ENCODE measurements around the gene ADGRA1. TPM values are rescaled to one million over a fixed set of nuclear protein-coding genes. Genes with fewer than 3 reads are reported as not detected.
"Not testable (repeated sequence)": the region's sequence is repeated elsewhere in the genome, so short reads cannot be mapped to it uniquely, and the experiment has no call there.

Gene ADGRA1
- total RNA-seq, 1 donor from 2014 or later, result 9.1 TPM

DNA sequence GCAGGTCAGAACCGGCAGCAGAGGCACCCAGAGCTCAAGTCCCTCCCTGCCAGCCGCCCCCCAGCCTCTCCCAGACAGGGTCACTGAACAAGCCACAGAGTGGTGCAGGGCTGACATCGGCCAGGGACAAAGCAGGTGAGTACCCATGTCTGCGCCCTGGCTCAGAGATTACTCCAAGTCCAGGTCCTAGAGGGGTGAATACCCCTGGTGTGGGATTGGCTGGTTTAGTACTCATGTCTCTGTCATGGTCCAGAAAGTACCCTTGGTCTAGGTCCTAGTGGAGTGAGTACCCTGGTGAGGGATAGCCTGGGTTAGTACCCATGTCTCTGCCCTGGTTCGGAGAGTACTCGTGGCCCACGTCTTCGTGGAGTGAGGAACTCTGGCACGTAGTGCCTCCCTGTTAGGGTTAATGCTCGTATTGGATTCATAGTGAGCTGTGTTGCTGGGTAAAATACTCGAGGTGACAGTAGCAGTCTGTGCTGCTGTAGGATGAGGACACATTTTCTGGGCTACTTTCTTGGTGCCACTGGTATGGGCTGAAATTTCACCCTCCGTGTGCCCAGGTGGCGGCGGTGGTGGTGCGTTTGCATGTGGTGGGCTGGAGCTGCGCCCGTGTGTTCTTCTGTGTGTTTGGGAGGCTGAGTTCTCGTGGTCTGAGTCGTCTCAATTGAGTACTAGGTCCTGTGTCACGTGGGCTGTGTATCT, 46.8 kb downstream of the ADGRA1 start:
- Mint-ChIP-seq H3K4me3 (ENCODE audit: unreplicated experiment) (no peak overlapping the region), H3K27ac (ENCODE audit: unreplicated experiment) (no peak overlapping the region), H3K36me3 (ENCODE audit: unreplicated experiment) (no peaks in the 10 kb centered on the region), H3K4me1 (ENCODE audit: low read depth, unreplicated experiment) (no peaks in the 10 kb centered on the region), H3K27me3 (ENCODE audit: unreplicated experiment) (peaks cover 14% of the 10 kb centered on the region), H3K9me3 (ENCODE audit: unreplicated experiment) (peaks cover 7% of the 10 kb centered on the region)
- DNase-seq, result peak; percentile 15
- TF ChIP-seq, protein P1, sequence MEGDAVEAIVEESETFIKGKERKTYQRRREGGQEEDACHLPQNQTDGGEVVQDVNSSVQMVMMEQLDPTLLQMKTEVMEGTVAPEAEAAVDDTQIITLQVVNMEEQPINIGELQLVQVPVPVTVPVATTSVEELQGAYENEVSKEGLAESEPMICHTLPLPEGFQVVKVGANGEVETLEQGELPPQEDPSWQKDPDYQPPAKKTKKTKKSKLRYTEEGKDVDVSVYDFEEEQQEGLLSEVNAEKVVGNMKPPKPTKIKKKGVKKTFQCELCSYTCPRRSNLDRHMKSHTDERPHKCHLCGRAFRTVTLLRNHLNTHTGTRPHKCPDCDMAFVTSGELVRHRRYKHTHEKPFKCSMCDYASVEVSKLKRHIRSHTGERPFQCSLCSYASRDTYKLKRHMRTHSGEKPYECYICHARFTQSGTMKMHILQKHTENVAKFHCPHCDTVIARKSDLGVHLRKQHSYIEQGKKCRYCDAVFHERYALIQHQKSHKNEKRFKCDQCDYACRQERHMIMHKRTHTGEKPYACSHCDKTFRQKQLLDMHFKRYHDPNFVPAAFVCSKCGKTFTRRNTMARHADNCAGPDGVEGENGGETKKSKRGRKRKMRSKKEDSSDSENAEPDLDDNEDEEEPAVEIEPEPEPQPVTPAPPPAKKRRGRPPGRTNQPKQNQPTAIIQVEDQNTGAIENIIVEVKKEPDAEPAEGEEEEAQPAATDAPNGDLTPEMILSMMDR (IDR thresholded peaks at IDR 0.05; ENCODE audit: partially characterized antibody, unreplicated experiment), result no peak

DNA sequence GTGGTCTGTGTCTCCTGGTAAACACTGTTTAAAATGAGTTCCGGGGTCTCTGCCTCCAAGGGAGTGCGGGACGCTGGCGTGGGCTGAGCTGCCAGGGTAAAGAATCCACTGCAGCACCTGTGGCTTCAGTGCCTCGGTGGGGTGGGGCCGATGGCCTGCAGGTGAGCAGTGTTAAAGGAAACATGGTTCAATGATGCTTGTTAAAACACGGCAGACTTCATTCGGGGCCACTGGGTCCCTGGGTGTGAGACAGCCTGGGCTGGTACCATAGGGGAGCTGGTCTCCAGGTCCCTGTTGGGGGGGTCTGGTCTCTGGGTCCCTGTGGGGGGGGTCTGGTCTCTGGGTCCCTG, 47.4 kb downstream of the ADGRA1 start:
- Mint-ChIP-seq H3K9me3 (ENCODE audit: unreplicated experiment) (peaks cover 7% of the 10 kb centered on the region), H3K36me3 (ENCODE audit: unreplicated experiment) (no peaks in the 10 kb centered on the region), H3K4me3 (ENCODE audit: unreplicated experiment) (no peak overlapping the region), H3K27me3 (ENCODE audit: unreplicated experiment) (peaks cover 13% of the 10 kb centered on the region), H3K4me1 (ENCODE audit: low read depth, unreplicated experiment) (no peaks in the 10 kb centered on the region), H3K27ac (ENCODE audit: unreplicated experiment) (no peak overlapping the region)
- DNase-seq, result no peak
- TF ChIP-seq, protein P1 (IDR thresholded peaks at IDR 0.05; ENCODE audit: partially characterized antibody, unreplicated experiment), result no peak

DNA sequence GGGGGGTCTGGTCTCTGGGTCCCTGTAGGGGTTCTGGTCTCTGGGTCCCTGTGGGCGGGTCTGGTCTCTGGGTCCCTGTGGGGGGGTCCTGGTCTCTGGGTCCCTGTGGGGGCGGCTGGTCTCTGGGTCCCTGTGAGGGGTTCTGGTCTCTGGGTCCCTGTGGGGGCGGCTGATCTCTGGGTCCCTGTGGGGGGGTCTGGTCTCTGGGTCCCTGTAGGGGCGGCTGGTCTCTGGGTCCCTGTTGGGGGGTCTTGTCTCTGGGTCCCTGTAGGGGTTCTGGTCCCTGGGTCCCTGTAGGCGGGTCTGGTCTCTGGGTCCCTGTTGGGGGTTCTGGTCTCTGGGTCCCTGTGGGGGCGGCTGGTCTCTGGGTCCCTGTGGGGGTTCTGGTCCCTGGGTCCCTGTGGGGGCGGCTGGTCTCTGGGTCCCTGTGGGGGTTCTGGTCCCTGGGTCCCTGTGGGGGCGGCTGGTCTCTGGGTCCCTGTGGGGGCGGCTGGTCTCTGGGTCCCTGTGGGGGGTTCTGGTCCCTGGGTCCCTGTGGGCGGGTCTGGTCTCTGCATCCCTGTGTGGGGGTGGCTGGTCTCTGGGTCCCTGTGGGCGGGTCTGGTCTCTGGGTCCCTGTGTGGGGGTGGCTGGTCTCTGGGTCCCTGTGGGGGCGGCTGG, 49.9 kb downstream of the ADGRA1 start:
- H3K4me3 Mint-ChIP-seq (ENCODE audit: unreplicated experiment); H3K27me3 Mint-ChIP-seq (ENCODE audit: unreplicated experiment); H3K4me1 Mint-ChIP-seq (ENCODE audit: low read depth, unreplicated experiment); H3K36me3 Mint-ChIP-seq (ENCODE audit: unreplicated experiment); H3K9me3 Mint-ChIP-seq (ENCODE audit: unreplicated experiment); H3K27ac Mint-ChIP-seq (ENCODE audit: unreplicated experiment): not testable (repeated sequence)
- DNase-seq, result peak; percentile 13

DNA sequence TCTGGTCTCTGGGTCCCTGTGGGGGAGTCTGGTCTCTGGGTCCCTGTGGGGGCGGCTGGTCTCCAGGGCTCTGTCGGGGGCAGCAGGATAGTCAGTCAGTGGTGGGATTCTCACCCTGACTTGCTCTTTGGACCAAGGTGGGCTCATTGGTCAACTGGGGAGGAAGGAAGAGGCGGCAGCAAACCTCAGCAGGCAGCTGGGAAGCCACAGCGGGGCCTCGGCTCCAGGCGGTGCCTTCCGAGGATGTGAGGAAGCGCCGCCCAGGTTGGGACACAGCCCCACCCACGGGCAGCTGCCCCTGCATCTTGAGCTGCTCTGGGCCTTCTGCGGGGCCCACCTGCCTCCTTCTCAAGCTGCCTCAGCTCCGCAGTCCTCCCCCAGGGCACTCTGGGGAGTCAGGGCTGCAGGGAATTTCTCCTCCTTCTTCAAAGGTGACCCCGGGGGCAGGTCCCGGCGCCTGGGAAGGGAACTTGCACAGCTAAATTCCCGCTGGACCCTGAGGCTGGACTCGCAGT, 51.9 kb downstream of the ADGRA1 start:
- no peaks in the 10 kb centered on the region for H3K36me3 Mint-ChIP-seq (ENCODE audit: unreplicated experiment)
- H3K27me3 Mint-ChIP-seq (ENCODE audit: unreplicated experiment), result peaks cover 3% of the 10 kb centered on the region
- DNase-seq, result peak; percentile 41
- H3K27ac Mint-ChIP-seq (ENCODE audit: unreplicated experiment), result no peak overlapping the region
- H3K9me3 Mint-ChIP-seq (ENCODE audit: unreplicated experiment), result peaks cover 4% of the 10 kb centered on the region
- TF ChIP-seq, protein P1 (IDR thresholded peaks at IDR 0.05; ENCODE audit: partially characterized antibody, unreplicated experiment), result no peak
- no peak overlapping the region for H3K4me3 Mint-ChIP-seq (ENCODE audit: unreplicated experiment)
- H3K4me1 Mint-ChIP-seq (ENCODE audit: low read depth, unreplicated experiment), result peaks cover 6% of the 10 kb centered on the region

DNA sequence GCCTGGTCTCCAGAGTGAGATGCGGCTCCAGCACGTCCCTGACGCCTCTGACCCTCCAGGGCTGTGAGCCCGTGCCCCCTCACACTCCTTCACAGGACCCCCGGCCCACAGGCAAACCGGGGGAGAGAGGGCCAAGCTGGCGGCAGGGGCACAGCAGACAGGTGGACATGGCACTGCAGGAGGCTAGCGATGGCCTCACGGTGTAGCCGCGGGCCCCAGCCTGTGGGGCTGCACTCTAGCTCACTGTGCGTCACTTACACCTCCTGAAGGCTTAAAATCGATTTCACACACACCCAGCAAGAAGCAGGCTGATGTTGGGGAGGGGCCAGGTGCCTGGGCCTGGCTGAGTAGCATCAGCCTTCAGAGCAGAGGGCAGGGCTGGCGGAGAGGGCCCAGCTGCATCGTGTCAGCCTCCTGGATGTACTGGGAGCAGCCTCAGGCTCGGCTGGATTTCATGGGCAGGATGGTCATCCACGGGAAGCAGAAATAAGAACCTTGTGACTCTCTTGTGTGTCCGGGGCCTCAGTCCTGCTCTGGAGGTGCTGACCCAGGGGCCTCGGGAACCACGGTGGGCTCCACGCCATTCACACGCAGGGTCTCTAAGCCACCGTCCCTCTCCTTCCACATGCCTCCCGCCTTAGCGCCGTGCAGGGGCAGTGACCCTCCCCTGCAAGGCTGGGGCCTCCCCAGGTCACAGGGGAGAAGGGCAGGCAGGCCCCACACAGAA, 52.9 kb downstream of the ADGRA1 start:
- H3K9me3 Mint-ChIP-seq (ENCODE audit: unreplicated experiment), result peaks cover 1% of the 10 kb centered on the region
- no peak overlapping the region for H3K27ac Mint-ChIP-seq (ENCODE audit: unreplicated experiment)
- peak; percentile 36 for DNase-seq
- H3K4me3 Mint-ChIP-seq (ENCODE audit: unreplicated experiment), result no peak overlapping the region
- no peaks in the 10 kb centered on the region for H3K36me3 Mint-ChIP-seq (ENCODE audit: unreplicated experiment)
- H3K4me1 Mint-ChIP-seq (ENCODE audit: low read depth, unreplicated experiment), result peaks cover 7% of the 10 kb centered on the region
- H3K27me3 Mint-ChIP-seq (ENCODE audit: unreplicated experiment), result peaks cover 3% of the 10 kb centered on the region
- TF ChIP-seq, protein P1 (IDR thresholded peaks at IDR 0.05; ENCODE audit: partially characterized antibody, unreplicated experiment), result no peak

All from glutamatergic neuron (in vitro differentiated cells).